Measurements from ENCODE around the gene ARHGAP8.

GRCh38 chr22:44761025-44761424, 8.7 kb downstream of the ARHGAP8 start:
- TF ChIP-seq POLR2AphosphoS5 (IDR thresholded peaks at IDR 0.05; ENCODE audit: low read depth): no peak
- TF ChIP-seq CTCF (IDR thresholded peaks at IDR 0.05; ENCODE audit: insufficient read depth, low read length): no peak

Measured in HL-60 (cell line).